Kidney (tissue), 14 donors: Measurements from ENCODE around the gene LRRC47. TPM values are rescaled to one million over a fixed set of nuclear protein-coding genes. Genes with fewer than 3 reads are reported as not detected.
A peak's percentile ranks its signal among the peaks of the same experiment; 100 is the strongest.

ENCODE experiments used
- DNase-seq, 5 donors: peaks; one replicate each; pipeline ENCODE4 v3.0.0-alpha.2; 2013 to 2020
- FAIRE-seq: peaks from 2 replicates; lab custom pipeline; 2012; peaks lifted over from hg19 to GRCh38; lab: Jason Lieb, UNC
- H3K27ac ChIP-seq, 2 donors: one replicate each; pipeline ENCODE4 v1.7.0; 2013; ENCODE audit warnings: low read depth in 2 of 2, low read length in 2 of 2, inconsistent platforms in 1 of 2
- H3K27me3 ChIP-seq: one replicate; pipeline ENCODE4 v1.7.1; 2013; ENCODE audit warnings: low read length, inconsistent platforms; ENCODE audit not compliant: control insufficient read depth, insufficient read depth
- H3K36me3 ChIP-seq, 3 donors: one replicate each; pipeline versions ENCODE4 v1.7.0 to v1.7.1; 2013; ENCODE audit warnings: low read length in 3 of 3, control low read depth in 1 of 3, inconsistent platforms in 1 of 3; ENCODE audit not compliant: insufficient read depth in 3 of 3, control insufficient read depth in 2 of 3
- H3K4me1 ChIP-seq, 3 donors: one replicate each; pipeline versions ENCODE4 v1.7.0 to v1.7.1; 2013; ENCODE audit warnings: low read length in 3 of 3, inconsistent platforms in 1 of 3, low read depth in 1 of 3; ENCODE audit not compliant: control insufficient read depth in 2 of 3, insufficient read depth in 2 of 3
- H3K4me3 ChIP-seq, 3 donors: one replicate each; pipeline versions ENCODE4 v1.7.0 to v1.8.1; 2013; ENCODE audit warnings: low read length in 3 of 3, control low read depth in 1 of 3, inconsistent platforms in 1 of 3
- H3K9ac ChIP-seq, 3 donors: one replicate each; pipeline versions ENCODE4 v1.7.0 to v1.7.1; 2013; ENCODE audit warnings: low read length in 3 of 3, control low read depth in 1 of 3, inconsistent platforms in 1 of 3
- H3K9me3 ChIP-seq, 3 donors: one replicate each; pipeline versions ENCODE4 v1.7.0 to v1.7.1; 2013; ENCODE audit warnings: low read length in 3 of 3, control low read depth in 1 of 3, inconsistent platforms in 1 of 3; ENCODE audit not compliant: control insufficient read depth in 2 of 3, insufficient read depth in 1 of 3
- intact Hi-C: fragments of 100-400 bp; cut with DNase I; formaldehyde crosslinking; loops from one replicate; pipeline ENCODE4 v1.11.1; 2022
- polyA plus RNA-seq: library from polyadenylated mRNA; stranded (reverse); fragments of 350-450 nt; fragmentation: Illumina TruSeq; extraction: RNeasy Lipid Tissue Mini Kit (QIAGEN cat#74804); gene quantifications from one replicate; pipeline ENCODE4 v1.2.3, GENCODE V29; 2014; ENCODE audit warnings: low read depth, low replicate concordance; ENCODE audit not compliant: insufficient read depth
- total RNA-seq: library from RNA; stranded (reverse); fragmentation: NEBNext Ultra II Directional; extraction: Animal tissue kit (Norgen Biotek cat#: 25700); gene quantifications from one replicate; pipeline ENCODE4 v1.2.1, GENCODE V29; 2021
- TF ChIP-seq, protein P1 (sequence below): IDR thresholded peaks from 3 replicates; pipeline ENCODE4 v1.5.1; 2012; ENCODE audit warnings: mild to moderate bottlenecking, moderate library complexity, borderline replicate concordance; ENCODE audit not compliant: insufficient read depth; ENCODE audit errors: extremely low read depth
- donor health status: control.
- donor health status: control.
- donor health status: control.
- donor health status: control.
- donor health status: control.
- donor health status: DM: yes; HTN: yes; CAD: no.
- donor health status: Normal renal cell carcinoma (clear cell type).

Gene LRRC47
- total and polyA plus RNA-seq, 2 donors from 2014 or later, result 28.8 to 42.4 TPM

DNA sequence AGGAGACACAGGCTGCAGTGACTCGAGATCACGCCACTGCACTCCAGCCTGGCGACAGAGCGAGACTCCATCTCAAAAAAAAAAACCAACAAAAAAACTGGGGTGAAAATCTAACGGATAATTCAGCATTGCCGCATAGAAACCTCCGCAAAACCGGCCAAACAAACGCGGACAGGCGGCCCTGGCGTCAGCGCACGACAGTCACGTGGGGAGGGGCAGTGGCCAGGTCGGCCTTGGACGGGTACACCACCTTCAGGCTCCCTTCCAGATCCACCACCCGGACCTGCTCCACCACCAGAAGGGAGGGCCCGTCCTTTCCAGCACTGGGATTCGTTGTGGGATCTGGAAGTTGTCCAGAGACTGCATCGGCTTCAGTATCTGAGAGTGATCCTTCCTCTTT lies 15.4 kb downstream of the LRRC47 start:
- DNase-seq (peak in 1 of 5 donors; percentile 59), FAIRE-seq (no peak)
- intact Hi-C loops, result no loop called here
- Histone ChIP-seq H3K4me3 (no peak overlapping the region), H3K9ac (no peak overlapping the region), H3K36me3 (peaks cover 8 to 35% (median 31%) of the 10 kb centered on the region in 3 donors), H3K27ac (no peak overlapping the region), H3K27me3 (no peaks in the 10 kb centered on the region), H3K9me3 (no peaks in the 10 kb centered on the region), H3K4me1 (peaks cover 0 to 8% (median 5%) of the 10 kb centered on the region in 3 donors)
- TF ChIP-seq, protein P1, sequence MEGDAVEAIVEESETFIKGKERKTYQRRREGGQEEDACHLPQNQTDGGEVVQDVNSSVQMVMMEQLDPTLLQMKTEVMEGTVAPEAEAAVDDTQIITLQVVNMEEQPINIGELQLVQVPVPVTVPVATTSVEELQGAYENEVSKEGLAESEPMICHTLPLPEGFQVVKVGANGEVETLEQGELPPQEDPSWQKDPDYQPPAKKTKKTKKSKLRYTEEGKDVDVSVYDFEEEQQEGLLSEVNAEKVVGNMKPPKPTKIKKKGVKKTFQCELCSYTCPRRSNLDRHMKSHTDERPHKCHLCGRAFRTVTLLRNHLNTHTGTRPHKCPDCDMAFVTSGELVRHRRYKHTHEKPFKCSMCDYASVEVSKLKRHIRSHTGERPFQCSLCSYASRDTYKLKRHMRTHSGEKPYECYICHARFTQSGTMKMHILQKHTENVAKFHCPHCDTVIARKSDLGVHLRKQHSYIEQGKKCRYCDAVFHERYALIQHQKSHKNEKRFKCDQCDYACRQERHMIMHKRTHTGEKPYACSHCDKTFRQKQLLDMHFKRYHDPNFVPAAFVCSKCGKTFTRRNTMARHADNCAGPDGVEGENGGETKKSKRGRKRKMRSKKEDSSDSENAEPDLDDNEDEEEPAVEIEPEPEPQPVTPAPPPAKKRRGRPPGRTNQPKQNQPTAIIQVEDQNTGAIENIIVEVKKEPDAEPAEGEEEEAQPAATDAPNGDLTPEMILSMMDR, result no peak

DNA sequence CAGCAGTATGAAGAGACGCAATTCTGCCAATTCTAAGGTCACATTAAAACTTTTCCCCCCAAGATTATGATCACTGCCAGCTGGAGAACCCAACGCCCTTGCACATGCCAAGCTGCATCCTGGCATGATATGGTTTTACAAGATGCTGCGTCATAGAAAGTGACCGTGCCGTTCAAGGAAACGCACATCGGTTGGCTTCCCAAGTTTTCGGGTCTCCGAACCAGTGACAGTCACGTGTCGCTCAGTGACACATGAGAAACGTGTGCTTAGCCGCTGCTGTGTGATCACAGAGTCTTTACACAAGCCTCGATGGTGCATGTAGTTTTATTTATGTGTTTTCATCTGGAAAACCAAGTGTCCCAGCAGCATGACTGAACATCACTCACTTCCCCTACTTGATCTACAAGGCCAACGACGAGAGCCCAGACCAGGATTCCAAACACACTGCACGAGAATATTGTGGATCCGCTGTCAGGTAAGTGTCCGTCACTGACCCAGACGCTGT lies 16.3 kb downstream of the LRRC47 start:
- intact Hi-C loops, result no loop called here
- Histone ChIP-seq H3K36me3 (peaks cover 8 to 35% (median 31%) of the 10 kb centered on the region in 3 donors), H3K4me1 (peaks cover 0 to 17% (median 5%) of the 10 kb centered on the region in 3 donors)

DNA sequence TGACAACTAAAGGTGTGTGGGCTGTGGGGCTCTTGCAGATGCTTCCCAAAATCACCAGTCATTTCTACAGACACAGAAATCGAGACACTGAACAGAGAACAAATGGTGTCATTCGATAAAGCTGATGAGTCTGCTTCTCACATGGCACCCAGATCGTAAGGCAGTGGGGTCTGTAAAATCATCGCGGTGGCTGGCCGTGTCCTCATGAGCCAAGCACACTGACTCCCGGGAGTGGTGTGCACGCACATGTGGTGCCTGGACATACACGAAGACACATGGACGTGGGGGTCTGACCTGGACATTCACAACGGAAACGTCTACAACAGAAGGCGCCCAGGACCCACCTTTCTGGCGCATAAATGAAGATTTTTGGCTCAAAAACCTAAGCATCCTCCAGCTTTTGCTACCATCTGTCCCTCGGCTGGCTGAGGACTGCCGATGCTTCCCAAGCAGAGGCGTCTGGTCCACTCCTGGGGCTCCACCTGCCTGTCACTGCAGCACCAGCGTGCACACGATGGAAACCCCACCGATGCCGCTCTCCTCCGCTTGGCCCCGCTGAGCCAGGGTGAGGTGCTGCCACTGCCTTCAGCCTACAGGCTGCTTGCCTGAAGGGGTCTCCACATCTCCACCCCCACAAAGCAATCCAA lies 16.9 kb downstream of the LRRC47 start:
- DNase-seq, result peak in 1 of 5 donors; percentile 31
- Histone ChIP-seq H3K9me3 (no peaks in the 10 kb centered on the region), H3K27me3 (no peaks in the 10 kb centered on the region), H3K9ac (no peak overlapping the region), H3K4me3 (no peak overlapping the region), H3K4me1 (peaks cover 0 to 20% (median 5%) of the 10 kb centered on the region in 3 donors), H3K27ac (no peak overlapping the region), H3K36me3 (peaks cover 8 to 35% (median 30%) of the 10 kb centered on the region in 3 donors)
- TF ChIP-seq, protein P1, result no peak
- no peak for FAIRE-seq
- intact Hi-C loops, result no loop called here

More for the DNA sequence above, 16.3 kb downstream of the LRRC47 start:
- FAIRE-seq (no peak), DNase-seq (peak in 1 of 5 donors; percentile 11)
- no peak overlapping the region for H3K27ac ChIP-seq
- TF ChIP-seq, protein P1, result no peak
- no peaks in the 10 kb centered on the region for H3K27me3 ChIP-seq
- no peak overlapping the region for H3K4me3 ChIP-seq
- H3K9ac ChIP-seq, result no peak overlapping the region
- no peaks in the 10 kb centered on the region for H3K9me3 ChIP-seq
